Spinal cord (tissue), 10 donors: Measurements from ENCODE around the gene AUTS2. TPM values are rescaled to one million over a fixed set of nuclear protein-coding genes. Genes with fewer than 3 reads are reported as not detected.

Experiments used
- DNase-seq, 6 donors: peaks; one replicate each; pipeline versions ENCODE4 v3.0.0 to v3.0.0-alpha.2; 2013 to 2015; ENCODE audit warnings: low spot score in 6 of 6, low read depth in 4 of 6
- H3K27ac ChIP-seq: one replicate; pipeline ENCODE4 v1.5.1; 2013; ENCODE audit warnings: low read depth, low read length, control low read depth
- H3K27me3 ChIP-seq: one replicate; pipeline ENCODE4 v1.6.1; 2013; ENCODE audit warnings: low read length; ENCODE audit not compliant: control insufficient read depth, insufficient read depth
- H3K36me3 ChIP-seq: one replicate; pipeline ENCODE4 v1.6.1; 2013; ENCODE audit warnings: low read length; ENCODE audit not compliant: control insufficient read depth, insufficient read depth
- H3K4me1 ChIP-seq: one replicate; pipeline ENCODE4 v1.6.1; 2013; ENCODE audit warnings: low read length; ENCODE audit not compliant: control insufficient read depth, insufficient read depth
- H3K4me3 ChIP-seq: one replicate; pipeline ENCODE4 v1.5.1; 2013; ENCODE audit warnings: low read depth, low read length, control low read depth
- H3K9me3 ChIP-seq: one replicate; pipeline ENCODE4 v1.6.1; 2013; ENCODE audit warnings: low read length; ENCODE audit not compliant: control insufficient read depth, insufficient read depth
- WGBS: methylation state at CpG from one replicate; pipeline ENCODE4 v1.1.5; 2013; ENCODE audit warnings: missing lambda C conversion rate; ENCODE audit not compliant: insufficient coverage; 5-methylcytosine and 5-hydroxymethylcytosine counted together
- polyA plus RNA-seq, 2 donors: library from polyadenylated mRNA; unstranded; fragments of 120-200 nt; gene quantifications; one replicate each; pipeline ENCODE4 v1.2.1, GENCODE V29; 2013; ENCODE audit not compliant: insufficient read length in 2 of 2
- total RNA-seq, 2 donors: library from RNA; depleted of rRNA in 1 of 2; stranded (reverse); fragments of 120-200 nt in 1 of 2; fragments of >200 nt in 1 of 2; gene quantifications; one replicate each; pipeline versions ENCODE4 v1.2.3 to v1.2.4, GENCODE V29; 2013 to 2014
- donor health status: healthy.

Gene AUTS2
- total and polyA plus RNA-seq, 4 donors: 56.2 to 214 (median 135) TPM

DNA sequence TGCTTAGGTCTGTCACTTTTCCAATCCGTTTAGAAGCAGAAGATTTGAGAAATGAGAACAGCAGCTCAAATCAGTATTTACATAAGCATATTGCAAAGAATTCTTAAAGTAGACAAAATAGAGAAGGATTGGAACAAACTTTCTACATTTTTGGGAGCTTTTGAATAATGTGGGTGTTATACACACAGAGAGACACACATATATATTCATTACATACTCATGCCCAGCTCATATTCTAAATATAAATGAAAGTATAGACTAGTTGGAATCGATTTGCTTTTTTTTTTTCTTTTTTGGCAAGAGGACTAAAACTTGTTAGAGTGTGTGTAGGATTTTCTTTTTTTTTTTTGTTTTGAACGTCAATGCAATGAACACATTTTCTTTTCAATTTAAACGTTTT, 538.9 kb downstream of the AUTS2 start:
- H3K27ac ChIP-seq: no peak overlapping the region
- H3K27me3 ChIP-seq: no peaks in the 10 kb centered on the region
- DNase-seq: peak in 1 of 6 donors; percentile 83
- no peaks in the 10 kb centered on the region for H3K36me3 ChIP-seq
- H3K9me3 ChIP-seq: no peaks in the 10 kb centered on the region
- H3K4me3 ChIP-seq: no peak overlapping the region
- WGBS: no CpG with 5 or more reads among the region's 4 CpGs
- no peaks in the 10 kb centered on the region for H3K4me1 ChIP-seq

DNA sequence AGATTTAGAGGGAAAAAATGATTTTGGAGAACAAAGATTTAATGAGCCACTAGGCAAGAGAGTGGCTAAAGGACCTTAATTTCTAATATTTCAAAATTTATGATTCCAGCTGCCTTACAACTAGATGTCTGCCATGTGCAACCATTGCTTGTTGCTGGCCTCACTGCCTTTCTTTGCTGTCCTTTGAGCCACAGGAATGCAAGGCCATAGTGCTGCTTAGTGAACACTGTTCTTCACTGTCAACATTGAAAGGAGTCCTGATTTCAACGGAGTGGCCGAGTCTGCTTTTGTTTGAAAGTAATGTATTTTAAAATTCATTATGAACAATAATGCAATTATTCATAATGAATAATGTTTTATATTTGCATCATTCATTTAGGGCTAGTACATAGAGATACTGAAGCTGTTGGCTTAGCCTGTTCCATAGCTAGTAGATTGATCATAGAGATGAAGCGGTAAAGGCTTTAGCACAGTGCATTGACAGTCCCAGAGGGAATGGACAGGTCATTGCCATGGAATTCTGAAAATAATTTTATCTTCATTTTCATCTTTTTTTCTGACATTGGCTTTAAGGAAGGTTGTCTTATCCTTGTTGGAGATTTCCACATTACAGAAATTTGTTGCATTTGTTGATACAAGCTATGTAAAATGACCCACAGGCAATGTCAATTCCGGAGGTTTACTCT, 544.1 kb downstream of the AUTS2 start:
- Histone ChIP-seq H3K27ac (no peak overlapping the region), H3K9me3 (no peaks in the 10 kb centered on the region), H3K36me3 (no peaks in the 10 kb centered on the region), H3K4me1 (no peaks in the 10 kb centered on the region), H3K4me3 (no peak overlapping the region), H3K27me3 (no peaks in the 10 kb centered on the region)
- no peak for DNase-seq
- WGBS: no CpG with 5 or more reads among the region's 4 CpGs

DNA sequence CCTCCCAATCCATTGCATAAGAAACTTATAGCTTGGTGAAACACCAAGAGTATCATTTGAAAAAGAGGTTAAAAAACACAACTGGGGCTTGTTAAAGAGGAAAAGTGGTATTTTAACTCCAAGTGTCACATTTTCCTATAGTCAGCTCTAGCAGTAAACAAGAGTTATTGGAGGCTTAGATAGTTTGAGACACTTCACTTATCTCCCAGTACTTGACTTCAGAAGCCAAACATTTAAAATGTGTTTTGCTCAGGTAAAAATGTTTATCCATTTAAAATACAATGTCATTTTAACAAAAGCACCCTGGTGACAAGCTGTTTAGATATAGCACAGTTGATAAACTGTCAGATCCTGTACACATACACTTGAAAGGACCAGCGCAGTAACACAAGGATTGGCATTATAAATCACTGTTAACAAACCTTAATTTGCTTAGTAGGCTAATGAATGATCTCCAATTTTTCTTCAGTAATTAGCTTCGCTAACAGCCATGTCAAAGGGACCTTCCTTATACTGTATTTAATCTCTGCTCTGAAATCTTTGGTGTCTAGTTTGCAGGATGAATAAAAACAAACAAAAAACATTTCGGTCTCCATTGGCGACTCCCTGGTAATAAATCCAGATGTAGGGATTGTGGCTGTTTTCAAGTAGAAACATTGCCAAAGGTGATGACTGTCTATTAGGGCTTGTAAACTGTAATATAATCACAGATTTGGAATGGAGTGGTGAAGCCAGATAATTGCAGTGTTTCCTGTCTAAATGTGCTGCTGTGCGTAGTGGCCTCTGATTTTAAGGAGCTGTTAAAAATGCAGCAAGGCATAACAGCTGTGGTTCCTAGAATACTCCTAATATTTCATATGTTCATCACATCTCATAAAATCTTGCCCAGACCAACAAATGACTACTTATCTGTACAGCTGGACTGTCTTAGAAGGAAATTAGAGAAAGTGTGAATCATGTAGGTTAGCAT, 545.1 kb downstream of the AUTS2 start:
- H3K36me3 ChIP-seq: no peaks in the 10 kb centered on the region
- no peak overlapping the region for H3K27ac ChIP-seq
- H3K4me3 ChIP-seq: no peak overlapping the region
- peak in 1 of 6 donors; percentile 49 for DNase-seq
- no peaks in the 10 kb centered on the region for H3K9me3 ChIP-seq
- no peaks in the 10 kb centered on the region for H3K4me1 ChIP-seq
- no peaks in the 10 kb centered on the region for H3K27me3 ChIP-seq
- WGBS: 59% methylated on average over 2 of the region's 5 CpGs

DNA sequence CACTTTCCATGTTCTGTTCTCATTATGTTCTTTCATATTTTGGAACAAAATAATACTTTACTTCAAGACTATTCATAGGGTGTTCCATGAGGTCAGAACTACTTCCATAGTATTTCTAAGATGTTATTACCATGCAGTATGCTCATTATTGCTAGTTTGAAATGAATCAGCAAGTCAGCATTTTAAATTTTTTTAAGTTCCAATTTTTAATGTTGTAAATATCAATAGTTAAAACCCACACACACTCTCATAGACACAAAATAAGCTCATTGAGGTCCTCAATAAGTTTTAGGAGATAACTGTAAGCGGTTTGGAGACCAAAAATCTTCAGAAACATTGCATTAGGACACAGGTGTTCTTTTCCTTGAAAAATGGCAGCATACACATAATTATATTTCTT, 550.7 kb downstream of the AUTS2 start:
- Histone ChIP-seq H3K9me3 (peaks cover 2% of the 10 kb centered on the region), H3K4me1 (no peaks in the 10 kb centered on the region), H3K27me3 (no peaks in the 10 kb centered on the region), H3K27ac (no peak overlapping the region), H3K36me3 (no peaks in the 10 kb centered on the region), H3K4me3 (no peak overlapping the region)
- DNase-seq: no peak
- WGBS: no CpG with 5 or more reads among the region's 1 CpG

DNA sequence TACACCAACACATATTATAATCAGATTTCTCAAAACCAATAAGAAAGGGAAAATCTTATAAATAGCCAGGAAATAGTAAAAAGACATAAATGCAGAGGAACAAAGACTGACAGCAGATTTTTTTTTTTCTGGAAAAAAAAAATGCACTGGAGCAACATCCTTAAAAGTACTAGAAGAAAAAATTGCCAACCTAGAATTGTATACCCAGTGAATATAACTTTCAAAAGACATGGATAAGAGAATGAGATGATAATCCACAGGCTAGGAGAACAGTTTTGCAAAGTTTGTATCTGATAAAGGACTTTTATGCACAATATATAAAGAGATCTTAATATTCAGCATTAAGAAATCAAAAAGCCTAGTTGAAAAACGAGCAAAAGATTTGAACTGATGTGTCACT, 554.0 kb downstream of the AUTS2 start:
- H3K4me3 ChIP-seq: no peak overlapping the region
- no peaks in the 10 kb centered on the region for H3K4me1 ChIP-seq
- no peaks in the 10 kb centered on the region for H3K27me3 ChIP-seq
- no peak for DNase-seq
- H3K27ac ChIP-seq: no peak overlapping the region
- H3K9me3 ChIP-seq: peaks cover 2% of the 10 kb centered on the region
- no peaks in the 10 kb centered on the region for H3K36me3 ChIP-seq
- WGBS: no CpG with 5 or more reads among the region's 1 CpG

DNA sequence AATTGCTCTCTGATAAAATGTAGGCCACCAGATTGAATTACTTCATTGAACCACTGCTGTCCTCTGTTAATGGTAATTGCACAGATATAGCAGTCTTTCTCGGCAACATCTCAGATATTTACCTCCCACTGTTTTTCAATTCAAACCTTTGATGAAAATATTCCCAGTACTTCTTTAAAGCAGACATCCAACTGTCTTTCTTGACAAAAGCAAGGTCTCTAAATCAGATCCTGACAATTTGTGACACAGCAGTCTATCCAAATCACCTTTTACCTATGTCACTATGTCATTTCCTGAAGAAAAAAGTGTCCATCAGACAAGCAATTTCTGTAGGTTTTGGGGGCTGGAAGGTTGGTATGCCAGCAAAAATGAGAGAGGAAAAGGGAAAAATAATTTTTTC, 555.7 kb downstream of the AUTS2 start:
- H3K27me3 ChIP-seq: no peaks in the 10 kb centered on the region
- DNase-seq: peak in 1 of 6 donors; percentile 74
- H3K36me3 ChIP-seq: no peaks in the 10 kb centered on the region
- 46% methylated on average over 1 of the region's 1 CpG for WGBS
- H3K9me3 ChIP-seq: peaks cover 2% of the 10 kb centered on the region
- H3K4me1 ChIP-seq: no peaks in the 10 kb centered on the region
- no peak overlapping the region for H3K27ac ChIP-seq
- no peak overlapping the region for H3K4me3 ChIP-seq

DNA sequence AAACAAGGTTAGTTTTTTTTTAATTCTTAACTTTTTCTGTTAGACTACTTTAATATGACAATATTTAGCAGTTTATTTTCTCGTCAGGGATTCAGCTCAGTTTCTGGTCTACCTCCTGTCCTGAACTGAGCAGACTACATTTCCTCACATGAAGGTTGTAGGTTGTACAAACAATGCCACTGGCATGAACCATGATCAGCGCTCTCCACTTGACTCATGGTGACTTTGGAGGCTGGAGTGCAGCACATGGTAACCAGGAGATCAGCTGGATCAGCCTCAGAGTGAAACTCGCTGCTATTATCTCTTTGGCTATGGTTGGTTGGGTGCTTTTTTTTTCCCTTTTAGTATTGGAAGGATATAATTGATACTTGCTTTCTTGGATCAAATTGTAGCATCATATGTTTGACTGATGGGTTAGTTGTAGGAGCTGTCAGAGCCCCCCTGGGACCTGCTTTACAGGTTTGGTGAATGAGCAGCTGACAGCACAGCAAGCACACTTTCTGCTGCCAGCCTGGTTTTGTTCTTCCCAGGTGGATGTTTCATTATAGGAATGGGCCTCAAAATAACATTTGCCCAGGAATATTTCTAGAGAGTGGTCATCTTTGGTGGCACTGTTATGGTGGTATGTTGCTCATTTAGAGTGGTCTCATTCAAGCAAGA, 556.4 kb downstream of the AUTS2 start:
- Histone ChIP-seq H3K9me3 (peaks cover 2% of the 10 kb centered on the region), H3K4me3 (no peak overlapping the region), H3K36me3 (no peaks in the 10 kb centered on the region), H3K27ac (no peak overlapping the region), H3K27me3 (no peaks in the 10 kb centered on the region), H3K4me1 (no peaks in the 10 kb centered on the region)
- DNase-seq: no peak
- 88% methylated on average over 1 of the region's 3 CpGs for WGBS

DNA sequence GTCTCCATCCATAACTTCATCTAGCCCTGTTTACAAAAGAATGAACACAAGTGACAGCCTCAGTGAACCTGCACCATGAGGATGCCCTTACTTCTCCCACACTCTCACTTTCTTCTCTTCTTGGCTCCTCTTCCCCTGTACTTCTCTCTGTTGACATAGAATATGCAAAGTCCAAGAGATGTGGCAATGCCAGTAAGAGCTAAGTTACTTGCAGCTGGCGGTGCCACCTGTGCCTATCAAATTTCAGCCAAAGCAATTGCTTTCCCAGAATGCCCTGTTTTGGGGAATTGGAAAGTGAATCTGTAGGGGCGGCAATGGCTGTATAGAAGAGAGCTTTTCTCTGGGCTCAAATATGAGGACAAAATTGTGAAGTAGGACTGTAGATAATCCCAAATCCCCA, 557.8 kb downstream of the AUTS2 start:
- no peaks in the 10 kb centered on the region for H3K27me3 ChIP-seq
- DNase-seq: no peak
- no peaks in the 10 kb centered on the region for H3K36me3 ChIP-seq
- peaks cover 2% of the 10 kb centered on the region for H3K9me3 ChIP-seq
- no peak overlapping the region for H3K4me3 ChIP-seq
- H3K4me1 ChIP-seq: no peaks in the 10 kb centered on the region
- no CpG with 5 or more reads among the region's 2 CpGs for WGBS
- H3K27ac ChIP-seq: no peak overlapping the region

DNA sequence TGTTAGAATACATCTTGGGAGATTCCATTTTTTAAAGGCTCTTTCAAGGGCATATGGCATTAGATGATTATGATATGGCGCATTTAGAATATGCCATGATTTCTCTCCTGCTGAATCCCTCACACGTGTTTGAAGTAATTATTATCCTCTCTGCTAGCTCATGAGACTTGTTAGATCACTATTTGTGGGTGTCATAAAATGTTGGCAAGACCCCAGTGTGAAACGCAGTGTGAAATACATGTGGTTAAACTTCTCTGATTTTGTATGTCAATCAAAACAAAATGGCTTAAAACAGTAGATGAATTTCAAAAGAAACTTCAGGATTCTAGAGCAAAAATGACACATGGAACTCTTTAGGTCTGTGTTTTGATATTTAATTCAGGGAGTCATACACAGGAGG, 560.8 kb downstream of the AUTS2 start:
- Histone ChIP-seq H3K27me3 (no peaks in the 10 kb centered on the region), H3K4me3 (no peak overlapping the region), H3K4me1 (no peaks in the 10 kb centered on the region), H3K27ac (no peak overlapping the region), H3K9me3 (no peaks in the 10 kb centered on the region), H3K36me3 (no peaks in the 10 kb centered on the region)
- DNase-seq: peak in 2 of 6 donors; percentile 32 to 47
- no CpG with 5 or more reads among the region's 3 CpGs for WGBS
